ENCODE measurements around the gene MEF2C.

Gene MEF2C

DNA sequence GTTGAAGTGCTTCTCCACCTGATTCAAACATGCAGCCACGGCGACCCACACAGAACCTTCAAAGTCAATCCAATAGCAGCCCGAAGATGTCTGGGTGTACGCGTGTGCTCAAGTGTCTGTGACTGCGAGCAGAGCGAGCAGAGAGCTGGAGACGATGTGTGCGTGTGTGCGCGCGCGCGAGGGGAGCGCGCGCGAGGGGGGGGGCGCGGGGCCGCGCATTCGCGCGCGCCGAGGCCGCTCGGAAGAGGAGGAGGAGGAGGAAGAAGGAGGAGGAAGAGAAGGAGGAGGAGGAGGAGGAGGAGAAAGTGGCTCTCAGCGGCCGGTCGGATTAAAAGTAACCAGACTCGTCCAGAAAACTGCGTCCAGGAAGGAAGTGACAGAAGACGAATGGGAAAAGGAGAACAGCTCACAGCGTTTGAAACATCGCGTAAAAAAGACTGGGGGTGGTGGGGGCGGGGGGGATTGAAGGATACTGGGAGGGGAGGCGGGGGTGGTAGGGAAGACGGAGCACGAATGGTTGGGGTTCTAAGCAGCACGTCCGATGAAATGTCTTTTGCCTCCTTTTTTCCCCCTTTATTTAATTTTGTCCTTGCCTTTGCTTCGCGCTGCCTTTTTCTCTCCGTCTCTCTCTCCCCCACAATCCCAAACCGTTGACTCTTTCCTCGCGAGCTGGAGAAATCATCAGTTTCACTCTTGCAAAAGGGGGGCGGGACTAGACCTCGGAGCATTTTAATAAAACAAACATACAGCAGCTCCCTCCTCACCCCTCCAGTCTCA, at the start of gene MEF2C:
Gene MEF2C (minus strand): TSS at position 126 of the 777 bp plus-strand sequence. CDS start 59,396 bp downstream, outside the sequence.
- Histone ChIP-seq H3K27ac (ENCODE audit: low read depth, low read length) (peak within 1 kb of the TSS; percentile 84), H3K79me2 (ENCODE audit: control insufficient read depth, low read length) (peaks cover 81% of the 10 kb centered on the region), H3K4me2 (ENCODE audit: low read length) (peak within 1 kb of the TSS; percentile 75)

DNA sequence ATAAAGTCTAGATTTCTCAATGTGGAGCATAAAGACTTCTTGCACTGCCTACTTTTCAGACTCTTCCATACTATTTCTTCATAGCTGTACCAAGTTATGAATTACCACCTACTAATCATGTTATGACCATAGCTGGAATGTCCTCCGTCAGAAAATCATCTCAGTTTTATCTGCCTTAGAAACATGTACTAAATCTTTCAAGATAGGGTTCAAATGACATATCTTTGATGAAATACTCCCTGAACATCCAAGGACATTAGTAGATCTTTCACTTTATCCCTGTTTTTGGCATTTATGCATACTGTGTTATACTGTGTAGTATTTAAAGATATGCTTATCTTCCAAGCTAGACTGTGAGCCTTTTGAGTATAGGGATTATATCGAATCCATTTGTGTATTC, 49.6 kb upstream of the MEF2C start:
- TF ChIP-seq, protein P1, sequence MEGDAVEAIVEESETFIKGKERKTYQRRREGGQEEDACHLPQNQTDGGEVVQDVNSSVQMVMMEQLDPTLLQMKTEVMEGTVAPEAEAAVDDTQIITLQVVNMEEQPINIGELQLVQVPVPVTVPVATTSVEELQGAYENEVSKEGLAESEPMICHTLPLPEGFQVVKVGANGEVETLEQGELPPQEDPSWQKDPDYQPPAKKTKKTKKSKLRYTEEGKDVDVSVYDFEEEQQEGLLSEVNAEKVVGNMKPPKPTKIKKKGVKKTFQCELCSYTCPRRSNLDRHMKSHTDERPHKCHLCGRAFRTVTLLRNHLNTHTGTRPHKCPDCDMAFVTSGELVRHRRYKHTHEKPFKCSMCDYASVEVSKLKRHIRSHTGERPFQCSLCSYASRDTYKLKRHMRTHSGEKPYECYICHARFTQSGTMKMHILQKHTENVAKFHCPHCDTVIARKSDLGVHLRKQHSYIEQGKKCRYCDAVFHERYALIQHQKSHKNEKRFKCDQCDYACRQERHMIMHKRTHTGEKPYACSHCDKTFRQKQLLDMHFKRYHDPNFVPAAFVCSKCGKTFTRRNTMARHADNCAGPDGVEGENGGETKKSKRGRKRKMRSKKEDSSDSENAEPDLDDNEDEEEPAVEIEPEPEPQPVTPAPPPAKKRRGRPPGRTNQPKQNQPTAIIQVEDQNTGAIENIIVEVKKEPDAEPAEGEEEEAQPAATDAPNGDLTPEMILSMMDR (IDR thresholded peaks at IDR 0.05; ENCODE audit: low read depth, low read length, poor library complexity, severe bottlenecking), result no peak
- TF ChIP-seq EZH2phosphoT487 (IDR thresholded peaks at IDR 0.05; ENCODE audit: borderline replicate concordance, low read length), result no peak
- Histone ChIP-seq H3K79me2 (ENCODE audit: control insufficient read depth, low read length) (no peaks in the 10 kb centered on the region), H3K9me3 (ENCODE audit: control insufficient read depth, insufficient read depth, low read length) (no peaks in the 10 kb centered on the region), H3K36me3 (ENCODE audit: control insufficient read depth, low read length) (no peaks in the 10 kb centered on the region), H3K4me1 (ENCODE audit: control insufficient read depth, low read length) (no peaks in the 10 kb centered on the region), H3K27ac (ENCODE audit: low read depth, low read length) (no peak overlapping the region), H3F3A (ENCODE audit: control insufficient read depth, insufficient read depth) (no peaks in the 10 kb centered on the region), H3K4me2 (ENCODE audit: low read length) (no peak overlapping the region), H3K4me3 (ENCODE audit: low read length) (no peak overlapping the region), H3K9me2 (replicated peaks; ENCODE audit: control insufficient read depth, low read length) (no peaks in the 10 kb centered on the region), H3K27me3 (ENCODE audit: control insufficient read depth, low read length) (no peaks in the 10 kb centered on the region), H4K20me1 (ENCODE audit: control insufficient read depth, insufficient read depth, low read depth, low read length) (no peaks in the 10 kb centered on the region)

More for the DNA sequence above, at the start of gene MEF2C:
- no peak for TF ChIP-seq EZH2phosphoT487 (IDR thresholded peaks at IDR 0.05; ENCODE audit: borderline replicate concordance, low read length)
- TF ChIP-seq, protein P1 (IDR thresholded peaks at IDR 0.05; ENCODE audit: low read depth, low read length, poor library complexity, severe bottlenecking), result no peak
- Histone ChIP-seq H3F3A (ENCODE audit: control insufficient read depth, insufficient read depth) (peaks cover 38% of the 10 kb centered on the region), H3K36me3 (ENCODE audit: control insufficient read depth, low read length) (peaks cover 38% of the 10 kb centered on the region), H3K4me3 (ENCODE audit: low read length) (peak within 1 kb of the TSS; percentile 96), H3K4me1 (ENCODE audit: control insufficient read depth, low read length) (peaks cover 56% of the 10 kb centered on the region), H3K9me2 (replicated peaks; ENCODE audit: control insufficient read depth, low read length) (no peaks in the 10 kb centered on the region), H3K9me3 (ENCODE audit: control insufficient read depth, insufficient read depth, low read length) (no peaks in the 10 kb centered on the region), H3K27me3 (ENCODE audit: control insufficient read depth, low read length) (no peaks in the 10 kb centered on the region), H4K20me1 (ENCODE audit: control insufficient read depth, insufficient read depth, low read depth, low read length) (peaks cover 4% of the 10 kb centered on the region; the same call in 1 of the 2 replicates)

DNA sequence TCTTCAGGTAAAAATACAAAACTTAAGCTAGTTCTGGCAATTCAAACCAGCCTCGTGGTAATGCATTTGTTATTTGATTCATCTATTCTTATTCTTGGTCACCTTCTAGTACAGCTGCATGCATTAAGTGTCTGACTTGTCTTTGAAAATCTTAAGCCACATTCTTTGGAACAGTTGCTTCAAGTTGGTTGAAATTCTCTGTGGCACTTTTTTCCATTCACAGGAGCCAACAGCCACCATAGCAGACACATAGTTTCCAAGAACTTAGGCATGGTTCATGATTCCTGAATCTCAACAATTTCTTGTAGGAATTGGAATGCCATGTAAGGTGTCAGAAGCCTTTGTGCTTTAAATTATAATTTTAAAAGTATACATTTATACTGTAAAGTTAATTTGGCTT, 47.4 kb upstream of the MEF2C start:
- Histone ChIP-seq H3K79me2 (ENCODE audit: control insufficient read depth, low read length) (no peaks in the 10 kb centered on the region), H4K20me1 (ENCODE audit: control insufficient read depth, insufficient read depth, low read depth, low read length) (no peaks in the 10 kb centered on the region), H3F3A (ENCODE audit: control insufficient read depth, insufficient read depth) (no peaks in the 10 kb centered on the region), H3K9me3 (ENCODE audit: control insufficient read depth, insufficient read depth, low read length) (no peaks in the 10 kb centered on the region), H3K27ac (ENCODE audit: low read depth, low read length) (no peak overlapping the region), H3K36me3 (ENCODE audit: control insufficient read depth, low read length) (no peaks in the 10 kb centered on the region), H3K4me3 (ENCODE audit: low read length) (no peak overlapping the region), H3K27me3 (ENCODE audit: control insufficient read depth, low read length) (no peaks in the 10 kb centered on the region), H3K4me2 (ENCODE audit: low read length) (no peak overlapping the region), H3K4me1 (ENCODE audit: control insufficient read depth, low read length) (no peaks in the 10 kb centered on the region), H3K9me2 (replicated peaks; ENCODE audit: control insufficient read depth, low read length) (no peaks in the 10 kb centered on the region)
- TF ChIP-seq, protein P1 (IDR thresholded peaks at IDR 0.05; ENCODE audit: low read depth, low read length, poor library complexity, severe bottlenecking), result no peak
- no peak for TF ChIP-seq EZH2phosphoT487 (IDR thresholded peaks at IDR 0.05; ENCODE audit: borderline replicate concordance, low read length)

Measured in DOHH2 (cell line).